GM21529 (cell line): ENCODE results near the gene MAGEA4.

Experiments
- ATAC-seq: cut with Tn5 transposase; IDR thresholded peaks from one replicate; pipeline ENCODE4 v1.9.1; 2021; ENCODE audit not compliant: unreplicated experiment

MAGEA4 gene

DNA sequence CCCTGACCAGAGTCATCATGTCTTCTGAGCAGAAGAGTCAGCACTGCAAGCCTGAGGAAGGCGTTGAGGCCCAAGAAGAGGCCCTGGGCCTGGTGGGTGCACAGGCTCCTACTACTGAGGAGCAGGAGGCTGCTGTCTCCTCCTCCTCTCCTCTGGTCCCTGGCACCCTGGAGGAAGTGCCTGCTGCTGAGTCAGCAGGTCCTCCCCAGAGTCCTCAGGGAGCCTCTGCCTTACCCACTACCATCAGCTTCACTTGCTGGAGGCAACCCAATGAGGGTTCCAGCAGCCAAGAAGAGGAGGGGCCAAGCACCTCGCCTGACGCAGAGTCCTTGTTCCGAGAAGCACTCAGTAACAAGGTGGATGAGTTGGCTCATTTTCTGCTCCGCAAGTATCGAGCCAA, 11.0 kb downstream of the MAGEA4 start:
- no peak for ATAC-seq

DNA sequence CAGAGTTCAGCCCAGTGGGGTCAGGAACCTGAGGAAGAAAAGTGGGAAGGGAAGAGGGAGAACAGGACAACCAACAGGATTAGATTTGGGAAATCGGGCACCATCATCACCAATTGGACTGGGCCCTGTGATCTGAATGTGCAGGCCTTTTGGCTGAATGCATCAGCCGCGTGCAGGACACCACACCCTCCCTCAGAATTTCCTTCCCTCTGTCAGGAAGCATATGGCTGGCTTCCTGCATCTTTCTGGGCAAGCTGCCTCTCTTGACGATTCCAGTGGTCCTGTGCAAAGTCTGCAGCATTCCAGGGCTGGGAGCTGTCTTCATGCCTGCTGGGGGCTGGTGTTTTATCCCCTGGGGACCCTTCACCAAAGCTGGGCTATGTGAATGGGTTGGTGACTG, 16.4 kb downstream of the MAGEA4 start:
- ATAC-seq: no peak

DNA sequence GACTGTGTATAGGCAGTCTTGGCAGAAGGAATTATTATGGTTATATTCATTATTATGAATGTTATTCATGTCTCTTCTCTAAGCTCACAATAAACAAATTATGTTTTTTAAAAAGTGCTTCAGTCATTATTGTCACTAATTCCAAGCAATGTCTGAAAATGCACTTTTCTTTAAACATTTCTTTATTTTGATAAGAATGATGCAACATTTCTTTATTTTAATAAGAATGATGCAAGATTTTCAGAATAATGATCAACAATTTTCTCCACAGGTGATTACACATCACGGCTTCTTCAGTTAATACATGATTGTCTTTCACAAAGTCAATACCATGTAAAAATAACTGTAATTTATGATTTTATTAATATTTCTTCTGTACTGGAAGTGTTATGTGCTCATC, 22.7 kb downstream of the MAGEA4 start:
- ATAC-seq: no peak

DNA sequence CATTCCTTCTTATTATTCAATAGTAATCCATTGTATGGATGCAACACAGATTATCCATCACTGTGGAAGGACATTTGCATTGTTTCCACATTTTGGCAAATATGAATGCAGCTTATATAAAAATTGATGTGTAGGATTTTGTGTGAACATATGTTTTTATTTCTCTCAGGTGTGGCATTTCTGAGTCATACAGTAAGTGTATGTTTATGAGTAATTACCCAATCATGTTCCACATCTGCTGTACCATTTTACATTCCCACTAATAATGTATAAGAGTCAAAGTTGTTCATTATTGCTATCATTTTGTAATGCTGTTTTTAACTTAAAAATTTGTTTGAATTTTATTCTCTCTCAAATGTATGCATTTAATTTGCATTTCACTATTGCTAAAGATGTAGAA, 25.5 kb downstream of the MAGEA4 start:
- no peak for ATAC-seq

DNA sequence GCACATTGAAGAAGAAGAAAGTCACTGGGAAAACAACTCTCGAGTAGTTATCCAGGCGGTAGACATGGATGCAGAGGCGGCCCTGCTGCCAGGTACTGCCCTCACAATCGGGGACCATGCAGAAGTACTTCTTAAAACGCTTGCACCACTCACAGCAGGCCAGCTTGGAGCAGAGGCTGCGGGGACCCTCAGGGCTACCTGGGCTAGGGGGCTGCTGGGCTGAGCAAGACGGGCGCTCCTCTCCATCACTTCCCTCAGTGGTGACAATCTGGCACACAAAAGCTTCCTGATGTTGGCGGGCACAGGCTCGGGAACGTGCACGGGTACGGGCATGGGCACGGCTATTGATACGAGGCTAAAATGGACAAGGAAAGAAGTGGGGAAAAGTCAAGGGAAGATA, 42.0 kb downstream of the MAGEA4 start:
- ATAC-seq: no peak

DNA sequence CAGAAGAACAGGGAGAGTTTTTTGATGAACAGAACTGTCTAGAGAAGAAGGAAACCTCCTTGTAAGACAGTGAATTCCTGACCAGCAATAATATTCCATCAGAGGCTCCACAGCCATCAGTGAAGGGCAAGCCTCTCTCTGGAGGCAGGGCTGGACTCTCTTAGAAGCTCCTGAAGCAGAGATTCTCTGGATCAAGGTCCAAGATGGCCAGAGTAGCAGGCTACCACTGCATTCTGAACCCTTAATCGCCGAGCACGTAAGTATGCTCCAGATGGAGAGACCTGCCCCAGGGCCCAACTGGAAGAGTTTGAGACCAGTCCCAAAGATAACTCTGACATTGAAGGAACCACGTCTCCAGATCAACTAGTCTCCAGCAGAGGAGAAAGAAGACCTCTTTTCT, 45.4 kb downstream of the MAGEA4 start:
- ATAC-seq: no peak

DNA sequence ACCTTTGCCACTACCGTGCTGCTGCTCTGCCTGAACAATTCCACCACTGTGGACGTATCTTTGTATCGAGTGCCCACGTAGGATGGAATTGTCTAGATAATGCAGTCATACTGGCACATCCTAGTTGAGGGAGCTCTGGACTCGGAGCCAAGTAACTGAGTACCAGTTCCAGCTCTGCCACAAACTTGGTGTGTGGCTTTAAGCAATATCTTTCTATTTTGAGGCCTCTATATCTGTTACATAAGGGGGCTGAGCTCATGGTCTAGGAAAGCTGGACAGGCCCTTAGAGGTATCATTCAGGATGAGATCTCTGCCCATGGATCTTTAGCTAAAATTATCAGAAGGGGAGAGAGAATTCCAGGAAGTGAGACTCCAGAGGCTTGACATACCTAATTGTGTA, 49.3 kb downstream of the MAGEA4 start:
- no peak for ATAC-seq

DNA sequence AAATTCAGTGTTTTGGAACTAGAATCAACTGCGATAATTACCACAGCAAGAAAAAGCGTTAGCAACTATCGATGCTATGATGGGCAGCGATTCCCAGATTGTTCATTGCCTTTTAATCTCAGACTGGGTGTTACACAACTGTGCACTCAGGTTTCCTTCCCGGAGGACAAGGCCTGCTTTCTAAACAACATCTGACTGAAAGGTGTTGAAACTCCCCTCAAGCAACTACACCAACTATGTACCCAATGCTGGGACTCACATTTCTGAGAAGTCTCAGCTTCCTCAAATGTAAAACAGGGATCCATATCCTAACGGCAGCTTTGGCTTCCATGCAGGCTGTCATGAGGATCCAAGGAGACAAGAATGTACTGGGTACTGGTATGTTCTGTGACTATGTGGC, 53.5 kb downstream of the MAGEA4 start:
- ATAC-seq: no peak

DNA sequence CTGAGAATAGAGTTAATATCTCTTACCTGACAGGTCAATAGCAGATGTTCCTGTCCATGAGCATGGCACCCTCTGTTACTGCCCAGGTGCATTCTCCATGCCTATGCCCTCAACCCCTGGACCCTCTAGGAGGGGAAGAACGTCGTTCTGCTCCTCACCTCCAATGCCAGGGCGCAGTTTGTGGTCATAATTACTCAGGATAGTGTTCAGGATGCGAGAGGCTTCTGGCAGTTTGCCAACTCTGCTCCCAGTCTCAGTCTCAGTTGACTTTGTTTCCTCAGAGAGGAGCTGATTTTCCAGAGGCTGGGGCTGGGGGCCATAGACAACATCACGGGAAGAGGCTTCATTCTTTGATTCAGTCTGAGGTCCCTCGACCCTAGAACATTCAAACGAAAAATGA, 57.3 kb downstream of the MAGEA4 start:
- no peak for ATAC-seq

DNA sequence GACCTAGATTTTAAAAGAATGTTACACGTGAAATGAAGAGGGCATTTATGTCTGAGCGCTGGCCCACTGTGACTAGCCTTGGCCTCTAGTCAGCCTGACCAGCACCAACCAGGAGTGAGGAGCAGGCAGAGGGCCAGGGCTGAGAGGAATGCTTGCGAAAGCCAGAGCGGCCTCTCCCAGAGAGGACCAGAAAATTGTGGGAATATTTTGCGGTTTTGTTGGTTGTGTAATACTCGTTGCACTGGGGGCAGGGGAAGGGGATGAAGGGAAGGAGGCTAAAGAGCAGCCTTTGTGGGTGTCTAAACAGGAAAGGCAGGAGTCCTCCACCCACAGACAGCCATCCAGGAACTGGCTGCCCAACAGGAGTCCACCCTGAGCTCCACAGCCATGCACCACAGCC, 58.0 kb downstream of the MAGEA4 start:
- ATAC-seq: no peak

DNA sequence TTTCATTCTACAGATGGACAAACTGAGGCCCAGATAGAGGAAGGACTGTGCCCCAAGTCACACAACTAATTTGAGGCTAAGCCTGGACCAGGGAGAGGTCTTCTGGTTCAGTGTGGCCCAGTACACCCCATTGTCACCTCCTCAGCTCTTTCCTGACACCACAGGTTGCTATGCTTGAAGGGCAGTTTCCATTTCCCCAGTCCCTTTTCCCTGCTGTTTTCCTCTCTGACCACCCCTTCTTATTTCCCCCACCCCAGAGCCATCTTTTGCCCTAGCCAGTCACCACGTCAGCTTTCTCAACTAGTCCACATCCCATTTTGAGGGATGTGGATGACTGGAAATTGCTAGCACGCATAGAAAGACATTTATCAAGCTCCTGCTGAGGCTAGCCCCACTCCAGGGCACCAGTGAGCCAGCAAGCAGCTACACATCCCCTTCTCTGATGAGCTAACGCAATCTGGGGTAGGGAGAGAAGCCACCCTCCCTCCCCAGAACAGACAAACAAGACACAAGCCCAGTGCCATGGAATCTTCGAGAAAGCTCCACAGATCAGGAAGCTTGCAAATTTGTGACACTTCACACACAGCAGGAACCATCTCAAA, 60.5 kb downstream of the MAGEA4 start:
- ATAC-seq: no peak

DNA sequence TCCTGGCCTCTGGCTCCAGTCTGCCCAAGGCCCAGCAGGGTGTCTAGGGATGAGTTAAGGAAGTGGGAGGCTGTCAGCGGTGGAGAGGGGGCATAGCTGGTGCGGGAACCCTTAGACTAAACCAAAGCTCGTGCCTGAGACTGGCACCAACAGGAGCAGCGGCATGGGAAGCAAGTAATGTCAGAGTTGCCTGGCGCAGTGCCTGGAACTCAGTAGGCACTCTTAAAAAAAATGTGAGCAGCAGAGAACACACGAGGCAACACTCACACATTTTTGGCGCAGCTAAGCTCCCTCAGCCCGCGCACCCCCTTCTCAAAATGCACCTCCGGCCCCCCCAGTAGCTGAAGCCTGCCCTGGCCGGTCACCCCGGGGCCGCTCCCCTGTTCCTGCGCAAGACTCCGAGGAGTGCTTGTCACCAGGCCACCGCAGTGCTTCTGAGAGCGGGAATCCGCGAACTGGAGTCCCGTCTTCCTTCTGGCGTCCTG, 61.2 kb downstream of the MAGEA4 start:
- no peak for ATAC-seq
